GM12801 (cell line): ENCODE measurements around the gene SPESP1.

Experiments used
- CTCF ChIP-seq: IDR thresholded peaks from one replicate; pipeline ENCODE4 v1.5.1; 2011; ENCODE audit warnings: control low read depth; ENCODE audit not compliant: insufficient read length; ENCODE audit errors: extremely low read depth

SPESP1 gene

GRCh38 chr15:68986322-68986721 lies 56.0 kb downstream of the SPESP1 start:
- no peak for TF ChIP-seq CTCF

GRCh38 chr15:68987120-68987519 lies 56.8 kb downstream of the SPESP1 start:
- no peak for TF ChIP-seq CTCF

GRCh38 chr15:68987676-68988075 lies 57.4 kb downstream of the SPESP1 start:
- no peak for TF ChIP-seq CTCF

GRCh38 chr15:68989541-68990230 lies 59.4 kb downstream of the SPESP1 start:
- TF ChIP-seq CTCF = no peak

- TF ChIP-seq CTCF = no peak
Measured at GRCh38 chr15:68990231-68990991, 60.1 kb downstream of the SPESP1 start.

- no peak for TF ChIP-seq CTCF
Measured at GRCh38 chr15:68990992-68991500, 60.7 kb downstream of the SPESP1 start.

- no peak for TF ChIP-seq CTCF
Measured at GRCh38 chr15:68991723-68992122, 61.4 kb downstream of the SPESP1 start.
